K562 treated with DMSO at 1 percent for 24 hours (cell line): ENCODE results near the gene KTN1. TPM values are rescaled to one million over a fixed set of nuclear protein-coding genes. Genes with fewer than 3 reads are reported as not detected.

Experiments
- total RNA-seq: library from RNA; unstranded; fragments of 300-600 nt; gene quantifications from 2 replicates; pipeline ENCODE4 v1.2.3, GENCODE V29; 2022; ENCODE audit warnings: low read depth; ENCODE audit not compliant: insufficient read depth

KTN1 gene, protein sequence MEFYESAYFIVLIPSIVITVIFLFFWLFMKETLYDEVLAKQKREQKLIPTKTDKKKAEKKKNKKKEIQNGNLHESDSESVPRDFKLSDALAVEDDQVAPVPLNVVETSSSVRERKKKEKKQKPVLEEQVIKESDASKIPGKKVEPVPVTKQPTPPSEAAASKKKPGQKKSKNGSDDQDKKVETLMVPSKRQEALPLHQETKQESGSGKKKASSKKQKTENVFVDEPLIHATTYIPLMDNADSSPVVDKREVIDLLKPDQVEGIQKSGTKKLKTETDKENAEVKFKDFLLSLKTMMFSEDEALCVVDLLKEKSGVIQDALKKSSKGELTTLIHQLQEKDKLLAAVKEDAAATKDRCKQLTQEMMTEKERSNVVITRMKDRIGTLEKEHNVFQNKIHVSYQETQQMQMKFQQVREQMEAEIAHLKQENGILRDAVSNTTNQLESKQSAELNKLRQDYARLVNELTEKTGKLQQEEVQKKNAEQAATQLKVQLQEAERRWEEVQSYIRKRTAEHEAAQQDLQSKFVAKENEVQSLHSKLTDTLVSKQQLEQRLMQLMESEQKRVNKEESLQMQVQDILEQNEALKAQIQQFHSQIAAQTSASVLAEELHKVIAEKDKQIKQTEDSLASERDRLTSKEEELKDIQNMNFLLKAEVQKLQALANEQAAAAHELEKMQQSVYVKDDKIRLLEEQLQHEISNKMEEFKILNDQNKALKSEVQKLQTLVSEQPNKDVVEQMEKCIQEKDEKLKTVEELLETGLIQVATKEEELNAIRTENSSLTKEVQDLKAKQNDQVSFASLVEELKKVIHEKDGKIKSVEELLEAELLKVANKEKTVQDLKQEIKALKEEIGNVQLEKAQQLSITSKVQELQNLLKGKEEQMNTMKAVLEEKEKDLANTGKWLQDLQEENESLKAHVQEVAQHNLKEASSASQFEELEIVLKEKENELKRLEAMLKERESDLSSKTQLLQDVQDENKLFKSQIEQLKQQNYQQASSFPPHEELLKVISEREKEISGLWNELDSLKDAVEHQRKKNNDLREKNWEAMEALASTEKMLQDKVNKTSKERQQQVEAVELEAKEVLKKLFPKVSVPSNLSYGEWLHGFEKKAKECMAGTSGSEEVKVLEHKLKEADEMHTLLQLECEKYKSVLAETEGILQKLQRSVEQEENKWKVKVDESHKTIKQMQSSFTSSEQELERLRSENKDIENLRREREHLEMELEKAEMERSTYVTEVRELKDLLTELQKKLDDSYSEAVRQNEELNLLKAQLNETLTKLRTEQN (N-terminal part only)
- 27.7 and 35.6 TPM in 2 replicates for total RNA-seq

GRCh38 chr14:55579724-55580469 is at the start of gene KTN1:
Gene KTN1, plus strand, starts transcription at chr14:55580207. Its CDS starts 31,842 bp downstream, at chr14:55612049.

Other genes starting within 250 kb of the KTN1 start
- 1.9 and 2.1 TPM in 2 replicates for gene ATG14, start 168.4 kb upstream of the KTN1 start, total RNA-seq
- not detected in 2 replicates for gene TBPL2, start 139.6 kb upstream of the KTN1 start, total RNA-seq